NCI-H1930 (cell line): ENCODE data around the gene ORC3.
A peak's percentile ranks its signal among the peaks of the same experiment; 100 is the strongest.

ENCODE experiments used
- DNase-seq, 2 experiments: peaks; one replicate each; lab custom pipeline; 2025; lab: John Stamatoyannopoulos, UW

Gene ORC3

GRCh38 chr6:87589693-87590416, at the start of gene ORC3, which contains the start of gene RARS2:
TSS of gene ORC3 (plus strand) at chr6:87590135. CDS start at chr6:87590169, 34 bp downstream.
TSS of gene RARS2 (minus strand) at chr6:87589987. CDS start at chr6:87589957, 30 bp downstream.
- DNase-seq: peak; percentile 81 to 90

- no peak for DNase-seq
Measured at GRCh38 chr6:87540539-87540938, 49.4 kb upstream of the ORC3 start.

GRCh38 chr6:87541041-87541440, 48.9 kb upstream of the ORC3 start:
- DNase-seq: no peak

DNA sequence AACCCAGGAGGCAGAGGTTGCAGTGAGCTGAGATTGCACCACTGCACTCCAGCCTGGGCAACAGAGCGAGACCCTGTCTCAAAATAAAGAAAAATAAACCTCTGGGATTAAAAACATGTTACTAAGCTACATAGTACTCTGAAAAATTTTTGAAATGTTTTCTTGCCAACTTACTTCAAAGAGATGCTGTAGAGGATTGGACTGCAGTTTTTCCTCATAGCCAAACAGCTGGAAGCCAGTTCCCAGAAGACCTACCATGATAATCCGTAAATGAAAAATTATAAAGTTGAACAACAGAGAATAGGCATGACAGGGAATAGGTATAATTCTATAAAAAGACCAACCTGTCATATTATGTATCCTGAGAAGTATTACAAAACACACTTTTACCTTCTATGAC, 48.2 kb upstream of the ORC3 start:
- DNase-seq: no peak

GRCh38 chr6:87543696-87544473, 46.0 kb upstream of the ORC3 start:
- DNase-seq: no peak

- no peak for DNase-seq
Measured at GRCh38 chr6:87544474-87544735, 45.5 kb upstream of the ORC3 start.

DNA sequence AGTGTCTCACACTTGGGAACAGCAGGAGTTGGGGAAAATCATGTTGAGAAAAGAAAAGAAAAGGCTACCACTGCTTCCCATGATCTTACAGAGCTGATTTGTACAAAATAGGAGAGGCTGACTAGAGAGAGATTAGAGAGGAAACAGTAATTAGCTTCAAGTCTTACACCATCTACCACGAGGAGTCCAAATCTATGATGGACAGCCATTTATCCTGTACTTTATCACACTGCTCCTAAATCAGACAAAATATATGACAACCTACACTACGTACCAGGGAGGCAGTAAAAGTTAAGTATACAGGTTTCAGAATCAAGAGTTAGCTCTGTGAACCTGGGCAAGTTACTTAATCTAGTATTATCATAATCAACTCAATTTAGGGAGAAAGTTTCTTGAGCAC, 38.1 kb upstream of the ORC3 start:
- DNase-seq: no peak

GRCh38 chr6:87553159-87553765, 36.7 kb upstream of the ORC3 start:
- no peak for DNase-seq

DNA sequence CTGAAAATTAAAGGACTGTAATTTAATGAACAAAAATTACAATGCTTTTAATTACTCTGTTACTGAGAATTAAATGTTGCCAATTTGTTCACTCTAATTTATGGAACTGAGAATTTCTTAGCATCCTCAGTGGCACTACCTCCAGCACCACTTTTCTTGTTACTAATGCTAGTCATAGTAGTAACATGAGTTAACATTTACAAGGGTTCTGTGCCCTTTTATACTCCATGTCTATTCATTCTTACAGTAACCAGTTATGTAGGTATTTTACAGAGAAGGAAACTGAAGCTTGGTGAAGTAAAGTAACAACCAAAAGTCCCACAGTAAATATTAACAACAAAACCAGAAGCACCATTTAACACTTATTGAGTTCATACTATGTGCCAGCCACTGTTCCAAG, 34.4 kb upstream of the ORC3 start:
- no peak for DNase-seq

- DNase-seq: no peak
Measured at GRCh38 chr6:87558446-87558845, 31.5 kb upstream of the ORC3 start.

DNA sequence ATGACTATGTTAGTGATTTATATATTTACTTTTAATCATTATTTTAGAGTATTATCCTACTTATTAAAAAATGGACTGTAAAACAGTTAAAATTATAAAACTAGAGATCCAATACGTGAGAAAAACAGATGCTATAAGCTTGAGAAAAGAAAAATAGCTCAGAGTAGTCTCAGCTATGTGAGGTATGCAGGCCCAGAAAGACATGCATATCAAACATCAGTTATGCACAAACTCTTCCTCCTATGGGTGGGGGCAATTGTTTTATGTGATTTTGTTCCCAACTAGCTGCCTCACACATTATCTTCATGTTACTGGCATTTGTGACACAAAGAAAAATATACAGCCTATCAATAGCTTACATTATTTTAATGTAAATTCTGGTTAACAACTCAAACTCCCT, 28.9 kb upstream of the ORC3 start:
- no peak for DNase-seq

GRCh38 chr6:87572021-87572420, 17.9 kb upstream of the ORC3 start:
- DNase-seq: no peak

GRCh38 chr6:87572883-87573282, 17.1 kb upstream of the ORC3 start:
- no peak for DNase-seq

DNA sequence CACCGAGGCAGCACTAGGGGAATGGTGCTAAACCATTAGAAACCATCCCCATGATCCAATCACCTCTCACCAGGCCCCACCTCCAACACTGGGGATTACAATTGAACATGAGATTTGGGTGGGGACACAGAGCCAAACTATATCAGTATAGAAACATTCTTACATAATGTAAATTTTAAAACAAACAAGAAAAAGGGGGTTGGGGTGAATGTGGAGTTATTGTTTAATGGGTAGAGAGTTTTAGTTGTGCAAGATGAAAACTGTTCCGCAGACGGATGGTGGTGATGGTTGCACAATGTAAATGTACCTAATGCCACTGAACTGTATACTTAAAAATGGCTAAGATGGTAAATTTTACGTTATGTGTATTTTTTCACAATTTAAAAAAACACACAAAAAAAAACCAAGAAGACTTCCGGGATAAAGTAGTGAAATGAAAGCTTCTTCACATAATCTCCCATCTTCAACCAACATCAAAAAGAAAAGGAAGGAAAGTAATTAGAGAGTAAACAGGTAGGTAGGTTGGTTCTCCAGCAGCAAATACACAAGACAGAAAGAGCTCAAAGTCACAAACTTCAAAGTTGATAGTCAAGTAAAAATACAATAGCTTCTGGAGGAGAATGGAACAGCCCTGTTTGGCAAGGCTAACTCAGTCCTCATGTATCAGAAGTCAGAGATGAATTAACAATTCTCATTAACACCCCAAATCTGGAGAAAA, 16.5 kb upstream of the ORC3 start:
- DNase-seq: no peak

- no peak for DNase-seq
Measured at GRCh38 chr6:87574237-87574804, 15.6 kb upstream of the ORC3 start.

GRCh38 chr6:87575423-87575822, 14.5 kb upstream of the ORC3 start:
- peak in 1 of 2 experiments; percentile 15 for DNase-seq

- no peak for DNase-seq
Measured at GRCh38 chr6:87583822-87584221, 6.1 kb upstream of the ORC3 start.

GRCh38 chr6:87586371-87587077, 3.4 kb upstream of the ORC3 start:
- DNase-seq: no peak

DNA sequence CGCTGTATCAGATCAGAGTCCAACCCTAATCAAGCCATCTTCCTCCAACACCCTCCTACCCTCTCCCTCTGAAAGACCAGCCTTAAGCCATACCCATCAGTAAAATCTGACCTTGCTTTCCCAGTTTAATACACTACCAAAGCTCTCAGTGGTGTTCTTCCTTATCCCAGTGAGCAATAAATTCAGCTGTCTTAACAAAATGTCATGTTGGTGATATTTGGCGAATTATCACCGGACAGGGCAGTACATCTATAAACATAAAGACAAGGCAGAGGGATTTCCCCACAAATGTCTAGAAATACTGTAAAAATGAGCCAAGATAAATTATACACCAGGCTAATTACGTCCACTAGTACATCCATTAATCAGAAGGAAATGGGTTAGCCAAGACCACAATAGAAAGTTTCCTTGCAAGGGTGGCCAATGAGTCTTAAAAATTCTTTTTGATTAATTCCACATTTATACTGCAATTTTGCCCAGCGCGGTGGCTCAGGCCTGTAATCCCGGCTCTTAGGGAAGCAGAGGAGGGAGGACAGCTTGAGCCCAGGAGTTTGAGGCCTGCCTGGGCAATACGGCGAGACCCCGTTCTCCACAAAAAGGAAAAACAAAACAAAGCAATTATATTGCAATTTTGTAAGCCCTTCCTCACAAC, 1.1 kb upstream of the ORC3 start:
- no peak for DNase-seq

- DNase-seq: no peak
Measured at GRCh38 chr6:87590417-87590880, 514 bp downstream of the ORC3 start.

DNA sequence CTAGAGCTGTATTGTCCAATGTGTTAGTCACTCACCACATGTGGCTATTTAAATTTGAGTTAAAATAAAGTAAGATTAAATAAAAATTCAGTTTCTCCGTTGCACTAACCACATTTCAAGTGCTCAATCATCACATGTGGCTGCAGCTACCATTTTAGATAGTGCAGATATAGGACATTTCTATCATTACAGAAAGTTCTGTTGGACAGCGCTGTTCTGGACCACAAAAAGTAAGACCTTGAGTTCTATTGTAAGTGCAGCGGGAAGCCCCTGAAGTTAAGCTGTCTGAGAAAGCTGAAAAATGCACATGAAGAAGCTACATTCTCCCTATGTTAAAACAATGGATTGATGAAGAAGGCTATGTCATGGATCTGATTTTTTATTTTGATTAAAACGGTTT, 1.1 kb downstream of the ORC3 start:
- DNase-seq: no peak
